MM.1S (cell line): ENCODE results near the gene TDRD3.

Experiments
- CTCF ChIP-seq: fragments of 300-600 bp; sonication (generic); IDR thresholded peaks from 2 replicates; pipeline ENCODE4 v1.5.1; 2016; ENCODE audit warnings: antibody characterized with exemption, low read length, mixed read lengths
- EZH2 ChIP-seq: fragments of 300-600 bp; sonication (generic); optimal IDR thresholded peaks from 2 replicates; pipeline ENCODE3; 2017; ENCODE audit warnings: low read depth, mild to moderate bottlenecking, antibody characterized with exemption, low read length, mixed read lengths
- EZH2phosphoT487 ChIP-seq: fragments of 300-600 bp; sonication (generic); IDR thresholded peaks from 2 replicates; pipeline ENCODE4 v1.6.1; 2018; ENCODE audit warnings: antibody characterized with exemption, low read length

GRCh38 chr13:60494296-60494695, 97.3 kb downstream of the TDRD3 start:
- TF ChIP-seq CTCF (no peak), EZH2phosphoT487 (no peak), EZH2 (no peak)
